Loucy (cell line): ENCODE data around the gene ADAMTS15.

Experiments used
- EZH2phosphoT487 ChIP-seq: fragments of 200-600 bp; IDR thresholded peaks from 2 replicates; pipeline ENCODE4 v1.6.1; 2018; ENCODE audit warnings: antibody characterized with exemption, mild to moderate bottlenecking, moderate library complexity, borderline replicate concordance
- TF ChIP-seq, protein P1 (sequence below): fragments of 200-600 bp; sonication (generic); conservative IDR thresholded peaks from 2 replicates; pipeline ENCODE4 v1.5.1; 2014; ENCODE audit warnings: mild to moderate bottlenecking, antibody characterized with exemption, low read length

GRCh38 chr11:130473795-130474377 lies 25.4 kb downstream of the ADAMTS15 start:
- TF ChIP-seq, protein P1, sequence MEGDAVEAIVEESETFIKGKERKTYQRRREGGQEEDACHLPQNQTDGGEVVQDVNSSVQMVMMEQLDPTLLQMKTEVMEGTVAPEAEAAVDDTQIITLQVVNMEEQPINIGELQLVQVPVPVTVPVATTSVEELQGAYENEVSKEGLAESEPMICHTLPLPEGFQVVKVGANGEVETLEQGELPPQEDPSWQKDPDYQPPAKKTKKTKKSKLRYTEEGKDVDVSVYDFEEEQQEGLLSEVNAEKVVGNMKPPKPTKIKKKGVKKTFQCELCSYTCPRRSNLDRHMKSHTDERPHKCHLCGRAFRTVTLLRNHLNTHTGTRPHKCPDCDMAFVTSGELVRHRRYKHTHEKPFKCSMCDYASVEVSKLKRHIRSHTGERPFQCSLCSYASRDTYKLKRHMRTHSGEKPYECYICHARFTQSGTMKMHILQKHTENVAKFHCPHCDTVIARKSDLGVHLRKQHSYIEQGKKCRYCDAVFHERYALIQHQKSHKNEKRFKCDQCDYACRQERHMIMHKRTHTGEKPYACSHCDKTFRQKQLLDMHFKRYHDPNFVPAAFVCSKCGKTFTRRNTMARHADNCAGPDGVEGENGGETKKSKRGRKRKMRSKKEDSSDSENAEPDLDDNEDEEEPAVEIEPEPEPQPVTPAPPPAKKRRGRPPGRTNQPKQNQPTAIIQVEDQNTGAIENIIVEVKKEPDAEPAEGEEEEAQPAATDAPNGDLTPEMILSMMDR: no peak
- TF ChIP-seq EZH2phosphoT487: no peak
